ENCODE data around the gene KCNJ11. TPM values are rescaled to one million over a fixed set of nuclear protein-coding genes. Genes with fewer than 3 reads are reported as not detected.

The KCNJ11 gene
- total RNA-seq, 1 donor from 2014 or later, result 8.7 TPM

GRCh38 chr11:17368551-17368950 lies 19.9 kb downstream of the KCNJ11 start:
- DNase-seq (ENCODE audit: low read depth), result no peak

GRCh38 chr11:17366495-17366894 lies 22.0 kb downstream of the KCNJ11 start:
- no peak for DNase-seq (ENCODE audit: low read depth)

DNA sequence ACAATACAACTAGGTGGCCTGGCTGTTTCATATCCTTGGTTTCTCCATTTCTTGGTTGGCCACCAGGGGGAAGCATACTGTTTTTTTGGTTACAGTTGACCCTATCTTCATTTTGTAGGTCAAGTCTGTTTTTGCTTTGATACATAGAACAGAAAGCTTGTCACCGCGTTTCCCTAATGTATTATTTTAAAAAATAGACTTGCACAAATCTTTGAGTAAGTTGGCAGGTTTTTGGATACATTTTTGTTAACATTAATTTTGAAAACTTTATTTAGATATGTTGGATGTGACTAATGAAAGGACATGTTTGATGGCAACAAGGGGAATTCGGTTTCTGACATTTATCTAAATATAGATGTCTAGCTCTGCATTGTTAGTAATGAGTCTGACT lies 33.9 kb downstream of the KCNJ11 start:
- DNase-seq (ENCODE audit: low read depth), result peak; percentile 84

GRCh38 chr11:17353821-17354600 lies 34.4 kb downstream of the KCNJ11 start:
- DNase-seq (ENCODE audit: low read depth), result no peak

- DNase-seq (ENCODE audit: low read depth), result peak; percentile 84
Observed at GRCh38 chr11:17352950-17353820, 35.3 kb downstream of the KCNJ11 start.

GRCh38 chr11:17351510-17352176 lies 36.8 kb downstream of the KCNJ11 start, which contains the start of gene NCR3LG1:
Gene NCR3LG1, plus strand, starts transcription at chr11:17351800. Its CDS starts 170 bp downstream, at chr11:17351970.
- DNase-seq (ENCODE audit: low read depth), result peak; percentile 43

DNA sequence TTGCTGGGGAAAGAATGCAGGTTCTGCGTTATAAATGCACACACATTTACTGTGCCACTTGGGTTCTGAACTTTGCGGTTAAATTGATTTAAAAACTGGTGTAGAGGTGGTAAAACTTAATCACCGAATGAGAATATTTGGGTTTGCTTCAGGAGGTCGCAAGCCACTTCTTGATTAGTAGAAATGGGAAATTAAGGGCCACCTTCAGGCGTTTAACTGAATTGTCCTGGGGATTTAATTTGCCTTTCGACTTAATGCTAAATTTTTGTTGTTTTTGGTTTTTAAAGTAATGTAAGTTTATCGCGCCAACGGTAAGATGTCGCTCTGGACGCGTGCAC lies 37.3 kb downstream of the KCNJ11 start:
- DNase-seq (ENCODE audit: low read depth), result no peak

DNA sequence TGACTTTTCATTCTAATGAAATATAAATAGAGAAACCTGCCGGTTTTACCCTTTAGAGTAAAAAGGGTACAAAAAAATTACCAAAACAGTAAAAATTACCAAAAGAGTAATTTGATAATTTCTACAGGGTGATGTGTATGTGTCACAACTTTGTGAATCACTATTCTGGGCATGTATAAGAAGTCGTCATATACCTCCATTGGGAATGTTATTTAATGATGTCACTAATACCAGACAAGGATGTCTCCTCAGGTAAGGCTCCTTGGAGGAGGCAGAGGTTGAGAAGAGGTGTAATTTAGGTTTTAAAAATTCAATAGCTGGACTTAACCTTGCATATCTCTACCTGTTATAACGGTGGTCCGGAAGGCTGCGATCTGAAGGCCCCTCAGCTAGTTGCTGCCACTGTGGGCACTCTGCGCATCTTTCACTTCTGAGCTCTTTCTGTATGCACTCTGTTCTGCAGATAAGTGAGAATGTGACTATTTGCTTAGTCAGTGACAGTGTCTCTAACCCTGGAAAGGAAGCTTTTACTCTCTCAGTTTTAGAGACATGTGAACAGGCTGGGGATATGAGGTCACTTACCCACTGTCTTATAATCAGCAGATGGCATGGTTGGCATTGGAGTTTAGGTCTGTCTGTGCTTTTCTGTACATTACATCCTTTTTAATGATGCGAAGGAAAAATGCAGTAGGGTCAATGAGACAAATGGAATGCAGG lies 37.8 kb downstream of the KCNJ11 start:
- DNase-seq (ENCODE audit: low read depth), result no peak

DNA sequence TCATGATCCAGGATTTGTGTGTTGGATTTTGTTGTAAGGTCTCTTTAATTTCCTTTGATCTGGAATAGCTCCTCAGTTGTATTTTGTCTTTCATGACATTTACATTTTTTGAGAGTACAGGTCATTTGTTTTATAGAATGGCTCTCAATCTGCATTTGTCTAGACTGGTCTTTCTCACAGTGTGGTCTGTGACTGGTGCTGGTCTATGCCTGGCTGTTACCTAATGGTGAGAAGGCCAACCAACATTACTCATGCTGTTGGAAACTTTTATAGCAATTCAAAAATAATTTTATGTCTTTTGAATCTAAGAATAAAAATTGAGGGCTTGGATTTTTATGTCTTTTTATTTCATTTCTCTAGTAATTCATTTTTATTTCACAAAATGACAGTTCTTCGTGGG lies 40.8 kb downstream of the KCNJ11 start:
- no peak for DNase-seq (ENCODE audit: low read depth)

- DNase-seq (ENCODE audit: low read depth), result peak; percentile 71
Observed at GRCh38 chr11:17343907-17344306, 44.6 kb downstream of the KCNJ11 start.

GRCh38 chr11:17343257-17343656 lies 45.2 kb downstream of the KCNJ11 start:
- no peak for DNase-seq (ENCODE audit: low read depth)

Other genes with a start within 250 kb of the KCNJ11 start
- 26.2 and 26.9 TPM in 2 replicates for gene PIK3C2A, start 180.7 kb downstream of the KCNJ11 start, total RNA-seq
- gene NUCB2, start 111.9 kb downstream of the KCNJ11 start, total RNA-seq, result 92.8 and 99.0 TPM in 2 replicates
- 2.0 and 3.7 TPM in 2 replicates for gene NCR3LG1, start 36.9 kb downstream of the KCNJ11 start, total RNA-seq
- not detected in 2 replicates for gene ABCC8, start 88.2 kb upstream of the KCNJ11 start, total RNA-seq
- not detected in 2 replicates for gene USH1C, start 155.8 kb upstream of the KCNJ11 start, total RNA-seq
- 0.08 and 0.10 TPM in 2 replicates for gene OTOG, start 158.6 kb upstream of the KCNJ11 start, total RNA-seq

Measured in myocyte (in vitro differentiated cells).